NCI-H69 (cell line): Measurements from ENCODE around the gene SETD1B.
"Not testable (repeated sequence)": the region's sequence is repeated elsewhere in the genome, so short reads cannot be mapped to it uniquely, and the experiment has no call there.

ENCODE experiments used
- DNase-seq: peaks from one replicate; lab custom pipeline; 2025; lab: John Stamatoyannopoulos, UW

Gene SETD1B

DNA sequence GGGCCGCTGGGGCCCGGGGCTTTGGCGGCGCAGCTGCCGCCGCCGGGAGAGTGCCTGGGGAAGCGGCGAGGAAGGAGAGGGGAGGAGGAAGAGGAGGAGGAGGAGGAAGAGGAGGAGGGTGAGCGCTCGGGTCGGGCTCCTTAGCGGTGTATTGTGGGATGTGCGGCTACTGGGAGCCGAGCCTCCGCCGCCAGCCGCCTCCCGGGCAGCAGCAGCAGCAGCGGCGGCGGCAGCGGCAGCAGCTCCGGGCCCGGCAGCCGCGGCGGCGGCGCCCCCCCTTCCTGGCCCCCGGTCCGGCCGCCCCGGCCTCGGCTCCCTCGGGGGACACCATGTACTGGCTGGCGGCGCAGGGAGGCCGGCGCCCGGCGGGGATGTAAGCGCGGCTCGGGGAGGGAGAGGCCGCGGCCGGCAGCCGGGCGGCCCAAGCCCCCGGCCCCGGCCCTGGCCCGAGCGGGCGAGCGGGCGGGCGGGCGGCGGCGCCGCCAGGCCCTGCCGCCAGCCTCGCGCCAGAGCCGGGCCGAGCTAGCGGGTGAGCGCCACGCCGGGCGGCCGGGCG is at the start of gene SETD1B:
SETD1B (plus strand) TSS at position 149 of the 556 bp plus-strand sequence. CDS start 729 bp downstream, outside the sequence.
- DNase-seq: peak; percentile 83

DNA sequence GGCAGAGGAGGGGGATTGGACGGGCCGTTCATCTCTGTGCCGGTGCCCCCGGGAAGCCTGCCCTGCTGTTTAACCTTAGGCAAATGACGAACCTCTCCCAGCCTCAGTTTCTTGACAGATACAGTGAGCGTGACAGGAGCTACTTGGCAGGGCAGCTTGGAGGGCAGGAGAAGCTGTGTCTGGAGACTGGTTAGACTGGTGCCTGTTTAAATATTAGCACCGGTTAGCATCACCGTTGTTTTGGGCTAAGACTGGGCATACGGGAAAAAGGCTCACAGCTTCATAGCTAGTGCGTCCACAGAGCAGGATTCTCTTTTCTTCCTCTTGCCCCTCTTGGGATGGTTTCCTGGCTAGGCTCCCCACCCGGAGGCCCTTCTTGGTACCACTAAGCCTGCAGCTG is 49.0 kb upstream of the SETD1B start:
- DNase-seq: no peak

DNA sequence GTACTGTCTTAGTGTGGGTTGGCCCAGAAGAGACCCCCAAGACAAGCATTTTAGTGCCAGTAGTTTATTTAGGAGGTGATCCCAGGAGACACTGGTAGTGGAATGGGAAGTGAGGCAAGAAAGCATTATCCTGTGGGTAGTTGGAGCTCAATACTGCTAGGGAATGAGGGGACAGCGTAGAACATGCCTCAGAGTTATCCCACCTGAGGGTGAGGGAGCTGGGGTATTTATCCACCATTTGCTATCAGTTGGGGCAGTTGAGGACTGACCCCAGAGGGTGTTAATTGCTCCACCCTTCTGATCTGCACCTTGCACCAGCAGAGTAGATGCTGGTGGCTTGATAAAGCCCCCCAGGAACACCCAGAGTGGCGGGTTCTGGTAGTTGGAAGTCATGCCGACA is 48.2 kb upstream of the SETD1B start:
- no peak for DNase-seq

DNA sequence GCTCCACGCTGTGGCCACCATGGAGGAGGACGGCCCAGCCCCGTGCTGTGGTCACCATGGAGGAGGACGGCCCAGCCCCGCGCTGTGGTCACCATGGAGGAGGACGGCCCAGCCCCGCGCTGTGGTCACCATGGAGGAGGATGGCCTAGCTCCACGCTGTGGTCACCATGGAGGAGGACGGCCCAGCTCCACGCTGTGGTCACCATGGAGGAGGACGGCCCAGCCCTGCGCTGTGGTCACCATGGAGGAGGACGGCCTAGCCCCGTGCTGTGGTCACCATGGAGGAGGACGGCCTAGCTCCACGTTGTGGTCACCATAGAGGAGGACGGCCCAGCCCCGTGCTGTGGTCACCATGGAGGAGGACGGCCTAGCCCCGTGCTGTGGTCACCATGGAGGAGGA is 45.3 kb upstream of the SETD1B start:
- not testable (repeated sequence) for DNase-seq

DNA sequence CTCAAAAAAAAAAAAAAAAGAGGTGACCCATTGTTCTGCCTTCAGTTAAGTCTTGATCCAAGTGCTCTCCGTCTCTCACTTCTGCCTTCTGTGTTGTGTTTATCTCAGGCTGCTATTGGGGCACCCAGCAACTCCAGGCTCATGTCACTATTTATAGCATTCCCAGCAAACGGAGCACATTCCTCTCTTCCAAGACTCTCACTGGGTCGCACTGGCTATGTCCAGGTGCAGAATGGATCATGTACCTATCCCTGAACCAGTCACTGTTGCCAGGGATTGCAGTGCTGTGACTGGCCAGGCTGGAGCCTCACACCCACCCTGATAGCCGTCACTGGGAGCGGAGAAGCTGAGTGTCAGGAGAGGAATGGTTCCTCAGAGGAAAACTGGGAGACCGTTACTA is 41.5 kb upstream of the SETD1B start:
- DNase-seq: no peak

DNA sequence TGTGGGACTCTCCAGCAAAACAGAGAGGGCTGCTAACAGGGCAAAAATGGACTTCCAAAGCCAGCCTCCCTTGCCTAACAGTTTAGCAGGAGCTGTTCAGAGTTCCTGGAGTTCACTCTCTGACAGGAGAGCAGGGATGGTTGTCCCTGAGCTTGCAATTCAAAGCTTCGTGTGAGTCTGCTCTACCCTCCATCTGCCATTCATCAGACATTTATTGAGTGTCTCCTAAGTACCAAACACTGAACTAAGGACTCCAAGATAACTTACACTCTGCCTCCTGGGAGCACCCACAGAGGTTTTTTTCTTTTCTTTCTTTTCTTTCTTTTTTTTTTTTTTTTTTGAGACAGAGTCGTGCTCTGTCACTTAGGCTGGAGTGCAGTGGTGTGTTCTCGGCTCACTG is 39.0 kb upstream of the SETD1B start:
- no peak for DNase-seq

DNA sequence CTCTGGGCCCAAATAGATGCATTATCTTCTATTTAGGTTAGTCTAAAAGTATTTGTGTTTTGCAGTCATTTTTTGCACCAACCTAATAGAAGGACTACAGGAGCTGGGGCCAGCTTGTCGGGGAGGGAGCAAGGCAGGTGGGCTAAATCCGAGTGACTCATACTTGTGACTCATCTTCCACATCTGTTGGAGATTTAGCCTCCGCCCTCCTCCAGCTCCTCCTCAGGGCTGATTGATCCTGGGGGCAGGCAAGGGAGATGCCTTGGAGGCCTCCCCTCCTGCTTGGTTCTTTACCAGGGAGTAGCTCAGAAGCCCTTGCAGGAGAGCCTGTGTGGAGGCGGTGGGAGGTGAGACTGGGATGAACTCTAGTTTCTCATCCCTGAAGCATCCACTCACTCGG is 38.2 kb upstream of the SETD1B start:
- peak; percentile 81 for DNase-seq

DNA sequence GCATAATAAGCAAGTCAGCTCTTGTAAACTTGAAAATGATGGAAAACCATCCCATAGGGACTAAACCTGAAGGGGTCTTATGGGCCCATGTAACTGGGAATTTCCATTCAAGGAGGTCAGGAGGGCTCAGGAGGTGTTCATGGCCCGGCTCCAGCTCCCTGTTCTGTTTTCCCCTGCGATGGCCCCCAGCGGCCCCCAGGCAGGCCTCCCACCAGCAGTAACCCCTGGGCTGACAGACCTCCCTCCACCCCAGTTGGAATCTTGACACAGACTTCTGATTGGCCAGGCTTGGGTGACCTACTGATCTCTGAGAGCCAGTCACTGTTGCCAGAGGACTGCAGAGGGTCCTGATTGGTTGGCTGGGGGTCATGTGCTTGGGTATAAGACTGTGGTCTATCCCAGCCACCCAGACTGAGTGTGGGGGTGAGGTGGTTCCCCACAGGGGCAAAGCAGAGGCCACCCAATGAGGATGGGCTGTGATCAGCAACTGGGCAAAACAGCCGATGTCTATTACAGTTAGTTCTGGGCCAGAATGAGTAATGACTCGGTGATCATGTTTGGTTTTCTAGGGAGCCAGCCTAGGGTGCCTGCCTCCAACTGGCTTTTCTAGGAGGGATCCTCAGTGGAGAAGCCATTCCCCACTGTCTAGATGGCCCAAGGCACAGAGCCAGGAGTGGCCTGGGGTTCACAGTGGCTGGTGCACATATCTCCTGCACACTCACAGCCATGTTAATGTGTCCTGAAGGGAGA is 37.3 kb upstream of the SETD1B start:
- DNase-seq: no peak

DNA sequence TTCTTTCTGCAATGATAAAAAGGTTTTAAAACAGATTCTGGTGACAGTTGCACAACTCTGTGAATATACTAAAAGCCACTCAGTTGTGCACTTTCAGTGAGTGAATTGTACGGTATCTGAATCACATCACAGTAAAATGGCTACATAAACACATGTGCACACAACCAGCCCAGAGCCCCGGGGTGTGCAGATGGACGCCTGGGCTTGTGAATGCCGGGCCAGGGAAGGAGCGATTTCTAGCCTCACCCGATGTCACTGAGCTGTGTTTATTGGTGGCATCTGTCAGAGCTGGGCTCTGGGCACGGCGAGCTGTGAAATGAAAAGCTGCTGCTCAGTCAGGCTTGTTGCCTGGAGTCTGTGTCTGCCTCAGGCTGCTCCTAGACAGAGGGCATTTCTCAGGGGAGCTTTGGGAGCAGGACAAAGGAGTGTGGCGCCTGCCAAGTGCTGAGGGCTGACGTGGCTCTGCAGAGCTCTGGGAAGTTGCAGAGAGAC is 36.2 kb upstream of the SETD1B start:
- DNase-seq: peak; percentile 88

DNA sequence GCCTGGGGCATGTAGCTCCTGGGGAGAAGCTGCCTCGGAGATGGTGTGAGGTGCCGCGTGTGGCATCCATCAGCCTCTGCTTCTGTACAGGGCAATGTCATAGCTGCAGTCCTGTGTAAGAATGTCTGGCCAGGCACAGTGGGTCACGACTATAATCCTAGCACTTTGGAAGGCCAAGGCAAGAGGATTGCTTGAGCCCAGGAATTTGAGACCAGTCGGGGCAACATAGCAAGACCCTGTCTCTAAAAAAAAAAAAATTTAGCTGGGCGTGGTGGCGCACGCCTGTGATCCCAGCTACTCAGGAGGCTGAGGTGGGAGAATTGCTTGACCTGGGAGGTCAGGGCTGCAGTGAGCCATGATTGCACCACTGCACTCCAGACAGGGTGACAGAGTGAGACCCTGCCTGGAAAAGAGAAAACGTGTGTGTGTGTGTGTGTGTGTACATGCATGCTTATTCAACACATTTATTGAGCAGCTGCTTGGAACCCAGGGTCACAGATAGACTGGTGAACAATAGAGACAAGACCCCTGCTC is 34.4 kb upstream of the SETD1B start:
- no peak for DNase-seq

DNA sequence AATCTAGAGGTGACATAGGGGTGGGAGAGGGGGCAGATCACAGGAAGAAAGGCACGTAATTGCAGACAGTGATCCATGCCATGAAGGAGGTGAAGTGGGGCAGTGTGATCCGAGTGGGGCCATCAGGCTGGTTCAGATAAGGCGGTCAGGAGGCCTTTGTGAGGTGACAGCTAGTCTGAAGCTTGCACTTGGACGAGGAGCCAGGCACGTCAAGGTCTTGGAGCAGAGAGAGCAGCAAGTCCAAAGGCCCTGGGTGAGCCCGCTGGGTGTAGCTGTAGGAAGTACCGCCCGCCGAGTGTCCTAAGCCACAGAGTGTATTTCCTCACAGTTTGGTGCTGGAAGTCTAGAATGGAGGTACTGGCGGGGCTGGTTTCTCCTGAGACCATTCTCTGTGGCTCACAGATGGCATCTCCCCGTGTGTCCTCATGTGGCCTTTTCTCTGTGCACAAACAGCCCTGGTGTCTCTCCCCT is 33.9 kb upstream of the SETD1B start:
- DNase-seq: no peak

DNA sequence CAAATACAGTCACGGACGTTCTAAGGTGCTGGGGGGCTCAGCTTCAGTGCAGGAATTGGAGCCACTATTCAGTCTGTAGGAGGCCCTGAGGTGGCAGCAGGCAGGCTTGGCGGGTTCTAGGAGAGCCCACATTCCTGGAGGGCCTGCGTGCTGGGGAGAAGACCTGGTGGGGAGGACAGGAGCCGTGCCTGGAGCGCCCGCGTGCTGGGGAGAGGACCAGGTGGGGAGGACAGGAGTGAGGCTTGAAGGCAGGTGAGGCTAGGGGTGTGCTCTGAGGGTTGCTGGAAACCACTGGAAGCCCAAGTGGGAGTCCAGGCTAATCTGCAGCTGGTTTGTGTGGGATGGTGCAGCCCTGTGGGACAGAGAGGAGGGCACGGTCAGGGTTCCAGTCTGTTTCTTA is 33.4 kb upstream of the SETD1B start:
- no peak for DNase-seq

DNA sequence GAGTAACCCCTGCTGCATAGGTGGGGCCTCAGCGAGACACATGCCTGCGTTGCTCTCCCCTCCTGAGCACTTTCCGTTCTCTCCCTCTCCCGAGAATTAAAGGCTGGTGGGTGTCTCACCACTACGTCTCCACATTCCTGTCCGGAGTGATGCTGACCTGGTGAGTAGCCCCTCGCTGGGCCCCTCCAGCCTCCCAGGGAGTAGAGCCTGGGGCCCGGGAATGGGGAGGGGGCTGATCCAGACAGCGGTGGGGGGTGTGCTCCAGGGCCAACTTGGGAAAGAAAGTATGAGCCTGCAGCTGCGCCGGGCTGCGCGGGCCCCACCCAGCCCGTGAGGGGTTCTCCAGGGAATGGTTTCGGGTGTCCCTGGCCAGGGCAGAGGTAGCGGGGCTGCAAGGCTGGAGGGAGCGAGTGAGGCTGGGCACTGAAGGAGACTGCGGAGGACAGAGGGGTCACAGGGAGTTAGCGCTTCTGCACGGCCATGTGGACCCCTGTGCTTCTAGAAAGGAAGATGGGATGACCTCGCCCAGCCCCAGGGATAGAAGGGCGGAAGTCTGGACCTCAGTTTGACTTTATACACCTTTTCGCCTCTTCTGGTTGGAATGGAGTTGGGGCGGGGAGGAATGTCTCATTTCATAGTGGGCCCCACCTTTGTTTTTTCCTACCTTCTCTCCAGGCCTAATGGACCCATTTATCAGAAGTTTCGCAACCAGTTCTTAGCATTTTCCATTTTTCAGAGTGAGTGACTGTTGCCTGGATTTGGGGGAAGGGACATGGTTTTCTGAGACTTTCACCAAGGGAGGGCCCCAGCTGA is 32.8 kb upstream of the SETD1B start:
- DNase-seq: no peak

DNA sequence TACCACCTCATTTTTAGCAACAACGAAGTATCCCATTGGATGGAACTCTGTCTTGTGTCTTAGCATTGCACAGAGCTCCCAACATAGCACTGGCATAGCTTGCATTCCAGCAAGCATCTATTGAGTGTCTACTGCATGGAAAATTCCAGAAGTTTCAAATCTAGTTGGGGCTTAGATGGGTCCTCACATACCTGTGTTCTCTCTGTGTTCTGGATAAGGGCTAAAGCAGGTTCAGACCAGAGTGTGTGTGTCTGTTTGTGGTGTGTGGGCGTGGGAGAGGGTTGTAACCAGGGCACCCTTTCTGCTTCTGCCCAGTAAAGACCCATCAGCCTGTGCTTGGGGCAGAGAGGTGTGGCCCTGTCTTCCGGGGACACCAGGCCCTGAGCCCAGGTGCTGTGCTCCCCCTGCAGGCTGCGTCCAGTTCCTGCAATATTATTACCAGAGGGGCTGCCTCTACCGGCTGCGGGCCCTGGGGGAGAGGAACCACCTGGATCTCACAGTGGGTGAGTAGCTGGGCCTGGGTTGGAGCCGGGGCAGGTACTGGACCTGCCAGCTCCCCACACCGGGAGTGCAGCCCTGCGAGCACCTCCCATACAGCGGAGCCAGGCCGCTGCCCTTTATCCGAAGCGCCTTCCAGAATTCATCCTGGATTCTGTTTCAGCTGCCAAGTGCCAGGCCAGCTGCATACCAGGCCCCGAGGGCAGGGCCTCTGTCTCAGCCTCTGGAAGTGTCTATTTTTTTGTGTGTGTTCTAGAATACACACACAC is 30.6 kb upstream of the SETD1B start:
- DNase-seq: peak; percentile 85

DNA sequence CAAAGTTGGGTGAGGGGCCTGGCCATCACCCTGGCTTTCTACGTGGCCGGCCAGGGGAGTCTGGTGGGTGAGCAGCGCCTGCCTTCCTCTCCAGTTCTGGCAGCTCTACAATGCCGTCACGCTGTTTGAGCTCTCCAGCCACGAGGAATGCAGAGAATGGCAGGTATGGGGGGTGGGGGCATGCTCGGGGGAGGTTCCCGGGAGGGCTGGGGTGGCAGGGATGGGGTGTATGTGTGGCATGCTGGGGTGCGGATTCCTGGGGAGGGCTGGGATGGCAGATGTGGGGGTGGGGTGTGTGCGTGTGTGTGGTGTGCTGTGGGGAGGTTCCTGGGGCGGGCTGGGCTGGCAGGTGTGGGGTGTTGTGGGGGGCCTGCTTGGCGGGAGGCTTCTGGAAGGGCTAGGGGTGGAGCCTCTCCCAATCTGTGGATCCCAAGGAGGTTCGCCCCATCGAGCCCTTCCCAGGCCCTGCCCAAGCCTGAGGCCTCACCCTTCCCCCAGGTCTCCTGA is 28.8 kb upstream of the SETD1B start:
- no peak for DNase-seq

DNA sequence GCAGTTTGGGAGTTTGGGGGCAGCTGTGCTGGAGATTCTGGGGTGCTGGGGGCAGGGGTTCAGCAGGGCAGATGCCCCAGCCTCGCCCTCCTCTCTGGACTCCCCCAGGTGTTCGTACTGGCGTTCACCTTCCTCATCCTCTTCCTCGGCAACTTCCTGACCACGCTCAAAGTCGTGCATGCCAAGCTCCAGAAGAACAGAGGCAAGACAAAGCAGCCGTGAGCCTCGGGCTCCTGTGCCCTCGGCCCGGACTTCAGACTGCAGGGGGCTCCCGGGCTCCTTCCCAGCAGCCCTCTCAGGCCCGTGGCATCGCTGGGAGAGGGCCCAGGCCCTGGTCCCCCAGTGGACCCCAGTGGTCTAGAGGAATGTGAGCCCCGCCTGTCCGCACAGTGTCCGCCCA is 28.3 kb upstream of the SETD1B start:
- no peak for DNase-seq

DNA sequence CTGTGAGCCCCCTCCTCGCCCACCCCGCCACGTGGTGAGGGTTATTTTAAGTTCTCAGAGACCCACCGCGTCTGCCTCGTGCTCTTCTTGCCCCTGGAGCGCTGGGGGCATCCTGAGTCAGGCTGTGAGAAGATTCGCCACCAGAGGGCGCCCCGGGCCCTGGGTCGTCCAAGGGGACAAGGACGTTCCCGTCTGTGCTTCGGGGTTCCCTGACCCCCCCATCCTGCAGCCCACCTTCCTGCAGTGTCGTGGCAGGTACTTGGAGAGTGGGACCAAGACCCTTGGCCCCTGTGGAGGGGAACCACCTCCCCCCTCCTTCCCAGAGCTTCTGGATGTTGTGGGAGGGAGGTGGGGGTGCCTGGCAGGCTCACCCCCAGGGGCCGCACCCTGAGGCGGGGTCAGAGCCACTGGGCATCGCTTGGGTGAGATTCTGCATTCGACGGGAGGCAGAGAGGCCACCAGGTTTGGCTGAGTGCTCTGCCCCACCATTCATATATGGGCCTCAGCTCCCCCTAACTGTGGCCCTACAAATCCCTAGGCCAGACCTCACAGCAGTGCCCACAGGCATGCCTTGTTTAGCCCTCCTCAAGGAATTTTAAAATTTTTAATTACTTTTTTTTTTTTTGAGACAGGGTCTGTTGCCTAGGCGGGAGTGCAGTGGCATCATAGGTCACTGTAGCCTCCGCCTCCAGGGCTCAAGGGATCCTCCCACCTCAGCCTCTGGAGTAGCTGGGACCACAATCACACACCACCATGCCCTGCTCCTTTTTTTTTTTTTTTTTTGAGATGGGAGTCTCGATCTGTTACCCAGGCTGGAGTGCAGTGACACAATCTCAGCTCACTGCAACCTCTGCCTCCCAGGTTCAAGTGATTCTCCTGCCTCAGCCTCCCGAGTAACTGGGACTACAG is 27.4 kb upstream of the SETD1B start:
- peak; percentile 80 for DNase-seq

DNA sequence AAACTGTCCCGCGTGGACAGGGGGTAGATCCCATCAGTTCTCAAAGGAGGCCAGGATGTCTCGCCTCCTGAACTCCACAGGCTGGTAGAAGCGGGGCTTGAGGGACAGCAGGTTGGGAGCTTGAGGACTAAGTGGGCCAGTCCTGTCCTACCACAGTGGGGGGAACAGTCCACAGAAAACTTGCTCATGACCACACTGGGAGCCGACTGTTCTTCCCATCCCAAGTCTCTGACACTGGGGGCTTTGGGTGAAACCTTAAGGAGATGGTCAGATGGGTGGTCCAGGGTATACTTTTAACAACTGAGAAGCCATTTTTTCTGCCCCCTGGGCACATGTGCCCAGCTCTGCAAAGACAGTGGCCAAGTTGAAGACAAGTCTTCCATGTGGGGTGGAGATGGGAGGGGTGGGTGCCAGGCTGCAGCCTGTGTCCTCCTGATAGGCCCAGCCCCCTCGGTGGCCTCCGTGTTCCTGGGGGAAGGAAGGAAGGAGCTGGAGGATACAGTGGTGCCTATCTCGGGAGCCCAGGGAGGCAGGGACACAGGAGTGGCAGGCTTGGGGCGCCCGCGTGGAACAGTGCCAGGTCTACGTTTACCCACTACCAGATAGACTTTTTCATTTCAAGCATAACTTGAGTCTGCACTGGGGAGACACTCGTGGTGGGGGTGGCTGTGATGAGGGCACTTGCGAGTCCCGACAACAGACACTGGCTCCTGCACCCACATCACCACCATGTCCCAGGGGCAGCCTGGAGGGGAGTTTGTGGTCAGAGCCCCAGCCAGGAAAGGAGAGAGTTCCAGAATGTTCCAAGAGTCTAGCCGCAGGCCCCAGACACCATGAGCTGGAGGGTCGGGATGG is 25.0 kb upstream of the SETD1B start:
- DNase-seq: no peak

DNA sequence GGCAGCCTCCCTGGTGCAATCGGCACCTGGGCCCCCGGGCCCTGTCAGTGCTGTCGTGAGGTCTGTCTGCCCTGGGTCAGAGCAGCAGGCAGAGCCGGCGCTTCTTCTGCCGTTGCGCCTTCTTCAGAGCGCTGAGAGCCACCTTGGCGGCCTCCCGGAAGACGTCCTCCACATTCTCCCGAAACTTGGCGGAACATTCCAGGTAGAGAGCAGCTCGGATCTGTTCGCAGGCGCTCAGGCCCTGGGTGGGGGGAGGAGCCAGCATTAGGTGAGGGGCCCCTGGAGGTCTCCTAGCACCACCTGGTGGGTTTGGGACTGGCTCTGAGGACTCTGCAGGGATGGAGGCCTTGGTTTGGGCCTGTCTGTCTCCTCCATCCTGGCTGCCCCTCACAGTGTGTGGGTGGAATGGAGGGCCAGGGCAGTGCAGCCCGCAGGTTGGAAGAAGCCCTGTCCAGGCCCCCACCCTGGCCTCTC is 24.4 kb upstream of the SETD1B start:
- DNase-seq: no peak
